Right lobe of liver (tissue), 6 donors: ENCODE results near the gene FGGY. TPM values are rescaled to one million over a fixed set of nuclear protein-coding genes. Genes with fewer than 3 reads are reported as not detected.

Experiments
- ATAC-seq, 4 donors: fragments of 200-7000 bp; cut with Tn5 transposase; one replicate each; pipeline ENCODE4 v1.9.1; 2020; ENCODE audit warnings: mild to moderate bottlenecking in 4 of 4, moderate library complexity in 4 of 4
- DNase-seq, 3 donors: peaks; one replicate each; pipeline ENCODE4 v3.0.0-alpha.2; 2020
- H3K27ac ChIP-seq, 3 donors: fragments of 200-600 bp; one replicate each; pipeline ENCODE4 v1.8.0; 2022
- H3K27me3 ChIP-seq, 2 donors: fragments of 200-600 bp; one replicate each; pipeline ENCODE4 v1.8.0; 2022
- H3K36me3 ChIP-seq, 4 donors: fragments of 200-600 bp; sonication (generic) in 1 of 4; one replicate each; pipeline versions ENCODE4 v1.5.1 to v1.8.0; 2017 to 2022; ENCODE audit warnings: control low read depth in 1 of 4
- H3K4me1 ChIP-seq, 4 donors: fragments of 200-600 bp; sonication (generic) in 1 of 4; one replicate each; pipeline versions ENCODE4 v1.5.1 to v1.8.0; 2017 to 2022; ENCODE audit warnings: control low read depth in 1 of 4
- H3K4me3 ChIP-seq, 3 donors: fragments of 200-600 bp; one replicate each; pipeline ENCODE4 v1.8.0; 2022
- H3K9me3 ChIP-seq, 4 donors: fragments of 200-600 bp; sonication (generic) in 1 of 4; one replicate each; pipeline versions ENCODE4 v1.5.1 to v1.8.0; 2017 to 2022; ENCODE audit warnings: control low read depth in 1 of 4
- CTCF ChIP-seq, 4 donors: fragments of 200-600 bp in 3 of 4; fragments of 450-650 bp in 1 of 4; IDR thresholded peaks; one replicate each; pipeline versions ENCODE4 v1.5.1 to v1.8.0; 2016 to 2022; ENCODE audit warnings: antibody characterized with exemption in 4 of 4, mild to moderate bottlenecking in 2 of 4
- POLR2A ChIP-seq: fragments of 450-650 bp; IDR thresholded peaks from one replicate; pipeline ENCODE4 v1.6.1; 2017; ENCODE audit warnings: antibody characterized with exemption, mild to moderate bottlenecking
- WGBS: methylation state at CpG from one replicate; pipeline ENCODE4 v1.1.6; 2018; ENCODE audit warnings: low coverage, low lambda C conversion rate; ENCODE audit not compliant: insufficient coverage; ENCODE audit errors: missing lambda C conversion rate; 5-methylcytosine and 5-hydroxymethylcytosine counted together
- intact Hi-C, 2 donors: fragments of 100-400 bp; cut with DNase I; formaldehyde crosslinking; loops; one replicate each; pipeline versions ENCODE4 v1.11.2 to v1.14.1; 2022
- total RNA-seq, 6 experiments: library from RNA; depleted of rRNA in 2 of 6; stranded (reverse); fragments of >200 nt in 2 of 6; fragmentation: NEBNext Ultra II Directional in 3 of 6; extraction: Animal tissue kit (Norgen Biotek cat#: 25700) in 3 of 6; gene quantifications; one replicate each; pipeline versions ENCODE4 v1.1.0 to v1.2.4, GENCODE V29; 2016 to 2023
- donor health status: DM: no; HTN: yes; CAD: no.
- donor health status: DM: no; HTN: no; CAD: no.
- donor health status: DM: no; HTN: no; CAD: no.
- donor health status: DM: no; HTN: yes; CAD: no.
- donor health status: DM: no; HTN: yes; CAD: no.

FGGY gene
- total RNA-seq, 6 experiments from 2014 or later = 45.5 to 84.2 (median 58.7) TPM

- Histone ChIP-seq H3K36me3 (no peaks in the 10 kb centered on the region), H3K27me3 (no peaks in the 10 kb centered on the region), H3K9me3 (no peaks in the 10 kb centered on the region), H3K4me1 (peaks cover 0 to 3% (median 0%) of the 10 kb centered on the region in 4 donors), H3K27ac (peak overlapping the region in 1 of 3 donors; percentile 13), H3K4me3 (no peak overlapping the region)
- TF ChIP-seq CTCF (IDR thresholded peaks at IDR 0.05) = no peak
- TF ChIP-seq POLR2A = no peak
- DNase-seq (no peak), ATAC-seq (peak; percentile 34 to 48 (median 40))
- 53% methylated on average over 6 of the region's 6 CpGs for WGBS
- intact Hi-C loops = no loop called here
Observed at GRCh38 chr1:59367301-59368007, 70.6 kb downstream of the FGGY start.

- TF ChIP-seq POLR2A (no peak), CTCF (IDR thresholded peaks at IDR 0.05) (no peak)
- intact Hi-C loops = no loop called here
- H3K9me3 ChIP-seq = no peaks in the 10 kb centered on the region
- H3K36me3 ChIP-seq = no peaks in the 10 kb centered on the region
- DNase-seq = no peak
- ATAC-seq = peak in 1 of 4 donors; percentile 11
- no peak overlapping the region for H3K27ac ChIP-seq
- no peak overlapping the region for H3K4me3 ChIP-seq
- H3K4me1 ChIP-seq = peaks cover 0 to 3% (median 0%) of the 10 kb centered on the region in 4 donors
- no peaks in the 10 kb centered on the region for H3K27me3 ChIP-seq
- 81% methylated on average over 5 of the region's 5 CpGs for WGBS
Observed at GRCh38 chr1:59368008-59368670, 71.2 kb downstream of the FGGY start.

GRCh38 chr1:59375321-59376220 is 78.7 kb downstream of the FGGY start:
- Histone ChIP-seq H3K4me1 (no peaks in the 10 kb centered on the region), H3K36me3 (peaks cover 0 to 4% (median 0%) of the 10 kb centered on the region in 4 donors), H3K27me3 (no peaks in the 10 kb centered on the region), H3K4me3 (no peak overlapping the region), H3K27ac (no peak overlapping the region), H3K9me3 (no peaks in the 10 kb centered on the region)
- DNase-seq = no peak
- no peak for ATAC-seq
- intact Hi-C loops = no loop called here
- TF ChIP-seq CTCF (IDR thresholded peaks at IDR 0.05) (no peak), POLR2A (no peak)
- WGBS = 81% methylated on average over 5 of the region's 6 CpGs

GRCh38 chr1:59377350-59377904 is 80.5 kb downstream of the FGGY start:
- H3K27me3 ChIP-seq = no peaks in the 10 kb centered on the region
- peaks cover 0 to 4% (median 0%) of the 10 kb centered on the region in 4 donors for H3K36me3 ChIP-seq
- DNase-seq = no peak
- no peaks in the 10 kb centered on the region for H3K9me3 ChIP-seq
- H3K27ac ChIP-seq = no peak overlapping the region
- no peak for TF ChIP-seq CTCF (IDR thresholded peaks at IDR 0.05)
- TF ChIP-seq POLR2A = no peak
- no peaks in the 10 kb centered on the region for H3K4me1 ChIP-seq
- no peak for ATAC-seq
- 90% methylated on average over 2 of the region's 3 CpGs for WGBS
- intact Hi-C loops = no loop called here
- H3K4me3 ChIP-seq = no peak overlapping the region
